Colonic mucosa (tissue), 4 donors: Measurements from ENCODE around the gene CPNE2. TPM values are rescaled to one million over a fixed set of nuclear protein-coding genes. Genes with fewer than 3 reads are reported as not detected.
"Not testable (repeated sequence)": the region's sequence is repeated elsewhere in the genome, so short reads cannot be mapped to it uniquely, and the experiment has no call there.

Experiments
- DNase-seq: peaks from one replicate; pipeline ENCODE4 v3.0.0-alpha.2; 2020
- H3K27ac ChIP-seq: fragments of 200-600 bp; one replicate; pipeline ENCODE4 v1.8.0; 2021
- H3K27me3 ChIP-seq: fragments of 200-600 bp; one replicate; pipeline ENCODE4 v1.8.0; 2021
- H3K36me3 ChIP-seq: fragments of 200-600 bp; one replicate; pipeline ENCODE4 v1.8.0; 2021
- H3K4me1 ChIP-seq: fragments of 200-600 bp; one replicate; pipeline ENCODE4 v1.8.0; 2021; ENCODE audit warnings: mild to moderate bottlenecking
- H3K4me3 ChIP-seq: fragments of 200-600 bp; one replicate; pipeline ENCODE4 v1.8.0; 2021
- H3K9ac ChIP-seq, 2 donors: one replicate each; pipeline ENCODE4 v1.7.0; 2013; ENCODE audit warnings: control low read depth in 2 of 2, low read depth in 2 of 2, low read length in 2 of 2
- H3K9me3 ChIP-seq: fragments of 200-600 bp; one replicate; pipeline ENCODE4 v1.8.0; 2021
- intact Hi-C: fragments of 100-400 bp; cut with DNase I; formaldehyde crosslinking; loops from one replicate; pipeline ENCODE4 v1.14.1; 2022
- total RNA-seq, 2 donors: library from RNA; stranded (reverse); fragmentation: NEBNext Ultra II Directional in 1 of 2; extraction: Animal tissue kit (Norgen Biotek cat#: 25700) in 1 of 2; gene quantifications; one replicate each; pipeline ENCODE4 v1.2.1, GENCODE V29; 2021
- TF ChIP-seq, protein P1 (sequence below): fragments of 200-600 bp; IDR thresholded peaks from one replicate; pipeline ENCODE4 v1.8.0; 2022; ENCODE audit warnings: antibody characterized with exemption, mild to moderate bottlenecking
- donor health status: healthy.
- donor health status: DM: no; HTN: no; CAD: no.
- donor health status: DM: no; HTN: no; CAD: no.

Gene CPNE2
- total RNA-seq, 2 donors from 2014 or later, result 38.6 to 53.3 TPM

DNA sequence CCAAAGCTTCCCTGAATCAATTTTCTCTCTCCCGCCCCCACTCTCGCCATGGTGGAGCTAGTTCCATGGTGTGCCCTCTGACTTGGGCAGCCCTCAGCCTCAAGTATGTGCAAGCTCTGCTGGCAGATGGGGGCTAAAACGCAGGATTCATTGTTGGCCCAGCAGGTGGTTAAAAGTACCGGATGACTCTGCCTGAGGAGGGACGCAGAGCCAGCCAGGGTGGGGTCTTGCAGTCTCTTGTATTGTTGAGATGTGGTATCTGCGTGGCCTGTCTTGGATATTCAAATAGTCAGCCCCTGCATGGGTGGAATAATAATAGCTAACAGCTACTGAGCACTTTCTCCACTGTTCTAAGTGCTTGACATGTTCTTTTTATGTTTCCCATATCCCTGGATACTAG lies 36.7 kb upstream of the CPNE2 start:
- intact Hi-C loops, result no loop called here
- no peak overlapping the region for H3K4me3 ChIP-seq
- H3K9me3 ChIP-seq, result no peaks in the 10 kb centered on the region
- no peak overlapping the region for H3K27ac ChIP-seq
- no peak overlapping the region for H3K9ac ChIP-seq
- H3K36me3 ChIP-seq, result peaks cover 5% of the 10 kb centered on the region
- no peaks in the 10 kb centered on the region for H3K27me3 ChIP-seq
- H3K4me1 ChIP-seq, result no peaks in the 10 kb centered on the region
- no peak for DNase-seq
- TF ChIP-seq, protein P1, sequence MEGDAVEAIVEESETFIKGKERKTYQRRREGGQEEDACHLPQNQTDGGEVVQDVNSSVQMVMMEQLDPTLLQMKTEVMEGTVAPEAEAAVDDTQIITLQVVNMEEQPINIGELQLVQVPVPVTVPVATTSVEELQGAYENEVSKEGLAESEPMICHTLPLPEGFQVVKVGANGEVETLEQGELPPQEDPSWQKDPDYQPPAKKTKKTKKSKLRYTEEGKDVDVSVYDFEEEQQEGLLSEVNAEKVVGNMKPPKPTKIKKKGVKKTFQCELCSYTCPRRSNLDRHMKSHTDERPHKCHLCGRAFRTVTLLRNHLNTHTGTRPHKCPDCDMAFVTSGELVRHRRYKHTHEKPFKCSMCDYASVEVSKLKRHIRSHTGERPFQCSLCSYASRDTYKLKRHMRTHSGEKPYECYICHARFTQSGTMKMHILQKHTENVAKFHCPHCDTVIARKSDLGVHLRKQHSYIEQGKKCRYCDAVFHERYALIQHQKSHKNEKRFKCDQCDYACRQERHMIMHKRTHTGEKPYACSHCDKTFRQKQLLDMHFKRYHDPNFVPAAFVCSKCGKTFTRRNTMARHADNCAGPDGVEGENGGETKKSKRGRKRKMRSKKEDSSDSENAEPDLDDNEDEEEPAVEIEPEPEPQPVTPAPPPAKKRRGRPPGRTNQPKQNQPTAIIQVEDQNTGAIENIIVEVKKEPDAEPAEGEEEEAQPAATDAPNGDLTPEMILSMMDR, result no peak

DNA sequence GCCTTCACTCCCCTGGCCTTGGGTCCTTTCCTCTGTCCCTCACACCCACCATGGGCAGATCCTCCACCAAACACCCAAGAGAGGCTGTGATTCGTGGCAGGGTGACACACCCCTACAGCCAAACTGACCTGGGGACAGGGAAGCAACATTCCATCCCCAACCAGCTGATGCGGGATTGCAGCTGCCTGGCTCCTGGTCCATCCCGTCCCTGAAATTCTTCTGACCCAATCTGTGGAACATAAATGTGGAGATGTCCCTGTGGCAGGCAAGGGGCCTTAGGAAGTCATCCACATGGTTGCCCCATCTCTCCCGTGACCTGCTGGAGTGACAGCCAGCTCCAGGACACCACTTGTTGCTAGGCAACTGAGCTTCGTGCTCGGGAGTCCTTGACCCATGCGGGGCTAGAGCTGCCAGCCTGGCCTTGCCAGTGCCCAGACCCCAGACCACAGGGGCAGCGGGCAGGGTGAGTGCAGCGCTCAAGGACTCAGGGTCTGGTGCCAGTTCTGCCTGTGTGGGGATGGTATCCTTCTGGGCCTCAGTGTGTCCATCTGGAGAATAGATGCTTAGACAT lies 34.0 kb upstream of the CPNE2 start:
- Histone ChIP-seq H3K27ac (no peak overlapping the region), H3K9me3 (no peaks in the 10 kb centered on the region), H3K4me1 (no peaks in the 10 kb centered on the region), H3K27me3 (no peaks in the 10 kb centered on the region), H3K4me3 (no peak overlapping the region), H3K36me3 (peaks cover 5% of the 10 kb centered on the region), H3K9ac (no peak overlapping the region)
- DNase-seq, result no peak
- TF ChIP-seq, protein P1, result no peak
- intact Hi-C loops, result no loop called here

DNA sequence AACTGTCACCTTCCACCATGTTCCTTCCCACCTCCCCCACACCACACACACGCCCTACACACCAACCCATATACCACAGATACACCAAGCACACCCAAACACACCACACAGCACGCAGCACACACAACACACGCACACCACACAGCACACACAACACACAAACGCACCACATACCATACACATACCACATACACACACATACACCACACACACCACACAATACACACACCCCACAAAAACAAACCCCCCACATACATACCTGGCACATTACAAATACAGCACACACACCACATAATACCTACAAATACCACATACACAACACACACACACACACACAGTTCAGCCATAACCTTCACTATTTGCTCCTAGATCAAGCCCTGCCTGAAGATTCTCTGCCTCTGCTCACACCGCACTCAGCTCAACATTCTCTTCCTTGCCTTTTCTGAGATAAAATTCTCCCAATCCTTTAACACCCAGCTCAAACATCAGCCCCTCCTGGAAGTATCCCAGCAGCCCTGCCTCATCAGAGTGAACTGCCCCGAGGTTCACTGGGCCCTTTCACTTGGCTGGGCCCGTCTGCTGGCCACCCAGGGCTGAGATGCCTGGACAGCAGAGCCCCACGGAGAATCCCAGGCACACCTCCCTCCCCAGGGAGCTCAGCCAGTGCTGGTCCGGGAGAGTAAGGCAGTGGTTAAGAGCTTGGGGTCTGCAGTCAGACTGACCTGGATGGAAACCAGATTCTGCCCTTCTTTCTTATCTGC lies 31.9 kb upstream of the CPNE2 start:
- no peak for DNase-seq
- intact Hi-C loops, result no loop called here
- no peak overlapping the region for H3K27ac ChIP-seq

DNA sequence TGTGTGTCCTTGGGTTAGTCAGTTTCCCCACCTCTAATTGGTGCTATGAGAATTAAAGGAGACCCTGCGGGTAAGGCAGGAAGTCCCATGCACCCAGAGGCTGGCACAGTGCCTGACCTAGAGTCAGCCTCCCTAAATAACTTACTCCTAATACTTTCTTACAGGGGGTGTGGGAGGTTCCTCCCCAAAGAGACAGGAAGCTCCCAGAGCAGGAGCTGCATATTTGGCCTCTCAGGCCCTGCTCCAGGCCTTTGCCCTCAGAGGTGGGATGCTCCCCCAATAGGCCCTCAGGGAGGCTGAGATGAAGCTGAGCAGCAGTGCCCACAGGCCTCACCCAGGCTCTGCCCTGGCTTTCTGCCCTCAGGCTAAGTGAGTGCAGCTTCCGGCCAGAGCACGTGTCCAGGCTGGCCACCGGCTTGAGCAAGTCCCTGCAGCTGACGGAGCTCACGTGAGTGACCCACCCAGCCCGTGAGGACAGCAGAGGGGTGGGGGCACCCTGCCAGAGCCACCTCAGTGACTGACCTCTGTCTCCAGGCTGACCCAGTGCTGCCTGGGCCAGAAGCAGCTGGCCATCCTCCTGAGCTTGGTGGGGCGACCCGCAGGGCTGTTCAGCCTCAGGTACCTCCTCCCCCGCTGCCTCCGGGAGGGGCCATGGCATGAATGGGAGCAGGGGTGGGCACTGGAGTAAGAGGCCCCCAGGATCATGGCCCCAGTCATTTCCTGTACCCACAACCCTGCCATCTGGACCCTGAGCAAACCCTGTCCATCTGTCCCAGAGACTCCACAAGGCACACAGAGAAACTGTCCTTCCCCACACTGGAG lies 31.1 kb upstream of the CPNE2 start:
- Histone ChIP-seq H3K27me3 (no peaks in the 10 kb centered on the region), H3K36me3 (no peaks in the 10 kb centered on the region), H3K9ac (peak overlapping the region in 1 of 2 donors; percentile 24), H3K4me3 (no peak overlapping the region), H3K4me1 (no peaks in the 10 kb centered on the region), H3K27ac (no peak overlapping the region), H3K9me3 (no peaks in the 10 kb centered on the region)
- intact Hi-C loops, result no loop called here
- DNase-seq, result no peak
- TF ChIP-seq, protein P1, result no peak

More for the DNA sequence above, 31.9 kb upstream of the CPNE2 start:
- Histone ChIP-seq H3K9ac (no peak overlapping the region), H3K4me3 (no peak overlapping the region), H3K27me3 (no peaks in the 10 kb centered on the region), H3K4me1 (no peaks in the 10 kb centered on the region), H3K9me3 (no peaks in the 10 kb centered on the region), H3K36me3 (no peaks in the 10 kb centered on the region)
- TF ChIP-seq, protein P1, result no peak

DNA sequence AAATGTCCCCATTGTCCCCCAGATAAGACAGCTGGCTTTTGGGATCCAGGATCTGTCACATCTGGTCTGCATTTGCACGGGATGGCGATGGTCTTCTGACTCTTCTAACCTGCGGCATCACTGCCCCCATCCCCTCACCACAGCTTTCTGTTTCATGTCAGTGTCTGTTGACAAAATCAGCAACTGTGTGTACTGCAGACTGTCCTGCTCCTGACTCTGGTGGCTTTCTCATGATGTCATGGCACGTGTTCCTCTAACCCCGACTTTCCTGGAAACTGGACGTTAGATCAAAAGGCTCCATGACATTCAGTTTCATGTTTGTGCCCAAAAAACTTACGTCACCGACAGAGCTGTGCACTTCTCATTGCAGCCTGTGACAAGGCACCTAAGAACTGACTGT lies 30.1 kb upstream of the CPNE2 start:
- intact Hi-C loops, result no loop called here
- H3K36me3 ChIP-seq, result no peaks in the 10 kb centered on the region
- no peak for DNase-seq

DNA sequence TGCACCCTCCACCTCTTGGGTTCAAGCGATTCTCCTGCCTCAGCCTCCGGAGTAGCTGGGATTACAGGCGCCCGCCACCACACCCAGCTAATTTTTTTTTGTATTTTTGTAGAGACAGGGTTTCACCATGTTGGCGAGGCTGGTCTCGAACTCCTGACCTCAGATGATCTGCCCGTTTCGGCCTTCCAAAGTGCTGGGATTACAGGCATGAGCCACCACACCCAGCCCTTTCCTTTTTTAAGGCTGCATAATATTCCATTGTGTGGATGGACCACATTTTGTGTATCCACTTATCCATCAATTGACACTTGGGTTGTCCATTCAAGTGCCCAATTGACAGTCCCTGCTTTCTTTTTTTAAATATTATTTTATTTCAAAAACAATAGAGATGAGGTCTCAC lies 29.2 kb upstream of the CPNE2 start:
- H3K9me3 ChIP-seq, H3K36me3 ChIP-seq, H3K27me3 ChIP-seq, DNase-seq, intact Hi-C loops, H3K9ac ChIP-seq, H3K27ac ChIP-seq, H3K4me3 ChIP-seq, H3K4me1 ChIP-seq: not testable (repeated sequence)

More for the DNA sequence above, 30.1 kb upstream of the CPNE2 start:
- no peak overlapping the region for H3K9ac ChIP-seq
- no peaks in the 10 kb centered on the region for H3K9me3 ChIP-seq
- H3K4me1 ChIP-seq, result no peaks in the 10 kb centered on the region
- H3K4me3 ChIP-seq, result no peak overlapping the region
- no peaks in the 10 kb centered on the region for H3K27me3 ChIP-seq
- TF ChIP-seq, protein P1, result no peak
- no peak overlapping the region for H3K27ac ChIP-seq
